ENCODE measurements around the gene MYF5. TPM values are rescaled to one million over a fixed set of nuclear protein-coding genes. Genes with fewer than 3 reads are reported as not detected.

Gene MYF5
- polyA plus RNA-seq, 1 of the 3 experiments (the other 2 are of a cell fraction) = not detected

GRCh38 chr12:80761838-80762237, 45.1 kb downstream of the MYF5 start:
- WGBS (ENCODE audit: low lambda C conversion rate) = 11% methylated on average over 5 of the region's 5 CpGs
- Histone ChIP-seq H3K4me1 (ENCODE audit: control insufficient read depth in 1 of 2, insufficient read depth in 2 of 2, low read depth in 1 of 2, low read length in 1 of 2) (no peaks in the 10 kb centered on the region), H4K20me1 (ENCODE audit: insufficient read depth) (no peaks in the 10 kb centered on the region), H3K79me2 (ENCODE audit: insufficient read depth) (no peaks in the 10 kb centered on the region), H3K9me3 (no peaks in the 10 kb centered on the region), H3K36me3 (replicated peaks in 1 of 2; ENCODE audit: control insufficient read depth in 1 of 2, insufficient read depth in 2 of 2, low read length in 1 of 2) (no peaks in the 10 kb centered on the region), H3K27ac (ENCODE audit: low read depth in 2 of 2, low read length in 1 of 2) (no peak overlapping the region), H3K4me3 (ENCODE audit: low read depth in 2 of 2, low read length in 1 of 2) (no peak overlapping the region), H3K27me3 (ENCODE audit: insufficient read depth) (peaks cover 28% of the 10 kb centered on the region), H3K9me2 (no peaks in the 10 kb centered on the region), H3K9ac (no peak overlapping the region), H3K4me2 (no peak overlapping the region), H3F3A (replicated peaks; ENCODE audit: insufficient read depth) (no peaks in the 10 kb centered on the region), H2AFZ (ENCODE audit: low read depth) (no peak overlapping the region)
- TF ChIP-seq JUND (IDR thresholded peaks at IDR 0.05) (no peak), CHD2 (IDR thresholded peaks at IDR 0.05; ENCODE audit: low read length, partially characterized antibody) (no peak), EP300 (IDR thresholded peaks at IDR 0.05; ENCODE audit: borderline replicate concordance in 1 of 2, low read depth in 1 of 2, low read length in 1 of 2) (no peak), FOSL2 (IDR thresholded peaks at IDR 0.05; ENCODE audit: borderline replicate concordance, low read depth) (no peak), USF1 (IDR thresholded peaks at IDR 0.05; ENCODE audit: borderline replicate concordance, low read depth) (no peak), POLR2AphosphoS5 (IDR thresholded peaks at IDR 0.05; ENCODE audit: low read depth, low read length) (no peak), GATA2 (CRISPR knock-in tag; IDR thresholded peaks at IDR 0.05) (no peak), TAF1 (IDR thresholded peaks at IDR 0.05; ENCODE audit: borderline replicate concordance, low read depth, low read length) (no peak), TCF12 (IDR thresholded peaks at IDR 0.05) (no peak), NRF1 (IDR thresholded peaks at IDR 0.05; ENCODE audit: low read depth, low read length) (no peak), PBX3 (IDR thresholded peaks at IDR 0.05) (no peak), CTCF (IDR thresholded peaks at IDR 0.05) (no peak), SIN3A (IDR thresholded peaks at IDR 0.05; ENCODE audit: borderline replicate concordance, low read depth, low read length) (no peak), TEAD4 (IDR thresholded peaks at IDR 0.05; ENCODE audit: borderline replicate concordance, insufficient read depth) (no peak), GABPA (IDR thresholded peaks at IDR 0.05; ENCODE audit: low read depth) (no peak), EZH2phosphoT487 (IDR thresholded peaks at IDR 0.05; ENCODE audit: borderline replicate concordance, low read depth) (no peak), USF2 (IDR thresholded peaks at IDR 0.05; ENCODE audit: borderline replicate concordance, low read depth, low read length) (no peak), RFX5 (IDR thresholded peaks at IDR 0.05; ENCODE audit: low read length) (no peak)
- DNase-seq = no peak
- CTCF ChIA-PET = interaction anchor here (1.8 to 2.0 kb wide), 2 partner anchors 27 to 289 kb away, joined by 4 to 8 read pairs; no protein-coding TSS in a partner anchor
- POLR2A ChIA-PET = no interaction called here
